ENCODE results near the gene DDX17. TPM values are rescaled to one million over a fixed set of nuclear protein-coding genes. Genes with fewer than 3 reads are reported as not detected.

The DDX17 gene
- total and polyA plus RNA-seq, 9 of the 15 experiments (the other 6 are each of a cell fraction or from before 2014, with no cell fraction given), result 17.6 to 421 (median 189) TPM

DNA sequence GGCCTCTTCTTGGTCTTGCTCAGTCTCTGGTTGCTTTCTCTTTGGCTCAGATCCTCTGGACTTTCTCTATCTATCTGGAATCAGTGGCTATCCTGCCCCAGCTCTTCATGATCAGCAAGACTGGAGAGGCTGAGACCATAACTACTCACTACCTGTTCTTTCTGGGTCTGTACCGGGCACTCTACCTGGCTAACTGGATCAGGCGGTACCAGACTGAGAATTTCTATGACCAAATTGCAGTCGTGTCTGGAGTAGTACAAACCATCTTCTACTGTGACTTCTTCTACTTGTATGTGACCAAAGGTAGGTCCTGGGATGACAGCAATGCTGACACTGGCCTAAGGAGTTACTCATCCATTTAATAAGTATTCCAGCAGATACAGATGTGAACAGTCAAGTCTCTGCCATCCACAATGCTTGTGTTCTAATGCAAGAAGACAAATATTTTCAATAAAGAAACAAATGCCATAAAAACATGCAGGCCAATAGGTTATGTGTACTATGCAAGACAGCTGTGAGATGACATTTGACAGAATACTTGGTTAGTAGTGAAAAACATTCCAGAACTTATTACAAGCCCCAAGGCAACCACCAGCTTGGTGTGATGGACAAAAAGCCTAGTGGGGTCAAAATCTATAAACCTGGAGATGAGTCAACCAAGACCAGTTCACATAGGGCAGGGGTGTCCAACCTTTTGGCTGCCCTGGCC lies 24.8 kb downstream of the DDX17 start:
- TF ChIP-seq POLR2G (IDR thresholded peaks at IDR 0.05; ENCODE audit: low read depth, low read length), result 0 out of 2 replicates have a peak, but pooled peaks have one; percentile 36
- no peak for TF ChIP-seq KLF10 (CRISPR knock-in tag; IDR thresholded peaks at IDR 0.05)
- no peak overlapping the region for H2AFZ ChIP-seq (ENCODE audit: low read depth, low read length)
- H3K79me2 ChIP-seq (ENCODE audit: control insufficient read depth, insufficient read depth, low read length), result no peaks in the 10 kb centered on the region
- peaks cover 60% of the 10 kb centered on the region for H3K36me3 ChIP-seq (ENCODE audit: control insufficient read depth, insufficient read depth, low read length)
- CTCF ChIA-PET (ENCODE audit: low intra/inter-chr PET ratio), result no interaction called here
- intact Hi-C loops (cut with micrococcal nuclease), result no loop called here
- no peak for DNase-seq (ENCODE audit: extremely low read depth in 1 of 4, low spot score in 3 of 4)
- POLR2A ChIA-PET, result interaction anchor here (0.6 to 2.1 kb wide), 7 partner anchors 9 to 89 kb away, joined by 3 to 13 read pairs (median 6); partner anchors contain the start of genes DMC1 and KDELR3
- H3K4me1 ChIP-seq (replicated peaks in 1 of 2; ENCODE audit: control insufficient read depth in 2 of 2, insufficient read depth in 2 of 2, low read length in 2 of 2), result no peaks in the 10 kb centered on the region
- peak; percentile 16 for ATAC-seq
- H3K4me2 ChIP-seq (ENCODE audit: insufficient read depth, low read length), result no peak overlapping the region
- in situ Hi-C loops (cut with MboI), result no loop called here
- no peaks in the 10 kb centered on the region for H4K20me1 ChIP-seq (replicated peaks; ENCODE audit: control insufficient read depth, insufficient read depth, low read length)
- no TSS peak for BruUV-seq (replicated peaks)
- H3K9ac ChIP-seq (ENCODE audit: insufficient read depth in 1 of 2, low read depth in 2 of 2, low read length in 2 of 2), result no peak overlapping the region
- no peak overlapping the region for H3K4me3 ChIP-seq
- no peak overlapping the region for H3K27ac ChIP-seq (ENCODE audit: extremely low read depth, low read depth, low read length)
- no peak for FAIRE-seq
- no peaks in the 10 kb centered on the region for H3K9me1 ChIP-seq (ENCODE audit: control insufficient read depth, insufficient read depth, low read length)
- no peaks in the 10 kb centered on the region for H3K27me3 ChIP-seq (ENCODE audit: control insufficient read depth in 2 of 2, insufficient read depth in 2 of 2, low read length in 2 of 2)
- no peaks in the 10 kb centered on the region for H3K9me3 ChIP-seq (replicated peaks; ENCODE audit: control insufficient read depth, insufficient read depth, low read depth, low read length)
- 86% methylated on average over 2 of the region's 3 CpGs for WGBS (ENCODE audit: insufficient coverage, low coverage, missing lambda C conversion rate)

DNA sequence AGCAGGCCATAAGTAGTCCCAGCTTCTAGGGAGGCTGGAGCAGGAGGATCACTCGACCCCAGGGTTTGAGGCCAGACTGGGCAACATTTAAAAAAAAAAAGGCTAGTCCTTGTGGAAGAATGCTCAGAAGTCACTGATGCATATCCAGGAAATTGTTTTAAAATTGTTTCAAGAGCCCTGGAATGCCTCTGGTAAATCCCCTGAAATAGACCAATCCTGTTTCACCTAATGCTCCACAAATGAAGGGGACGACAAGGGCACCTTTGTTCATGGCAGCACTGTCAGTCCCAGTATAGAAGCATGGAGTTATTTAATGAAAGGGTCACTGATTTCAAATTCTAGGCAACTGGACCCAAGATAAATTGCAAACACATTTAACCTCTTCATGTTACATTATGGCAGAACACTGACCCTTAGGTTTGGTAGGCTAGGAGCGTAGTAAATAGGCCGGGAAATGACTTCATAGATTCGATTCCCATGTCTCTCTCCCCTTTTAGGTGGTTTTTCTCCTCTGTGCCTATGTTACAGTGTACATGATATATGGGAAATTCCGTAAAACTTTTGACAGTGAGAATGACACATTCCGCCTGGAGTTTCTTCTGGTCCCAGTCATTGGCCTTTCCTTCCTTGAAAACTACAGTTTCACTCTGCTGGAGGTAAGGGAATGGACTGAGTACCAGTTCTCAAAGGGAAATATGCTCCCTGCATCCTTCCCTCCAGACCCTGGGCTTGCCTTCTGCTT lies 26.8 kb downstream of the DDX17 start:
- 80% methylated on average over 5 of the region's 7 CpGs for WGBS (ENCODE audit: insufficient coverage, low coverage, missing lambda C conversion rate)
- Histone ChIP-seq H3K27ac (ENCODE audit: extremely low read depth, low read depth, low read length) (no peak overlapping the region), H3K36me3 (ENCODE audit: control insufficient read depth, insufficient read depth, low read length) (peaks cover 41% of the 10 kb centered on the region), H3K4me3 (no peak overlapping the region), H3K27me3 (ENCODE audit: control insufficient read depth in 2 of 2, insufficient read depth in 2 of 2, low read length in 2 of 2) (no peaks in the 10 kb centered on the region), H3K9me3 (replicated peaks; ENCODE audit: control insufficient read depth, insufficient read depth, low read depth, low read length) (no peaks in the 10 kb centered on the region), H2AFZ (ENCODE audit: low read depth, low read length) (no peak overlapping the region), H3K9ac (ENCODE audit: insufficient read depth in 1 of 2, low read depth in 2 of 2, low read length in 2 of 2) (no peak overlapping the region), H3K9me1 (ENCODE audit: control insufficient read depth, insufficient read depth, low read length) (no peaks in the 10 kb centered on the region), H4K20me1 (replicated peaks; ENCODE audit: control insufficient read depth, insufficient read depth, low read length) (no peaks in the 10 kb centered on the region), H3K4me1 (replicated peaks in 1 of 2; ENCODE audit: control insufficient read depth in 2 of 2, insufficient read depth in 2 of 2, low read length in 2 of 2) (no peaks in the 10 kb centered on the region), H3K79me2 (ENCODE audit: control insufficient read depth, insufficient read depth, low read length) (no peaks in the 10 kb centered on the region), H3K4me2 (ENCODE audit: insufficient read depth, low read length) (no peak overlapping the region)
- BruUV-seq (replicated peaks), result no TSS peak
- FAIRE-seq, result no peak
- ChIA-PET POLR2A (interaction anchor here (0.6 to 1.9 kb wide), 4 partner anchors 9 to 42 kb away, joined by 3 to 11 read pairs (median 4); no protein-coding TSS in a partner anchor), CTCF (ENCODE audit: low intra/inter-chr PET ratio) (no interaction called here)
- intact Hi-C loops (cut with micrococcal nuclease), result no loop called here
- no peak for DNase-seq (ENCODE audit: extremely low read depth in 1 of 4, low spot score in 3 of 4)
- no peak for ATAC-seq
- in situ Hi-C loops (cut with MboI), result no loop called here
- TF ChIP-seq ZZZ3 (IDR thresholded peaks at IDR 0.05) (no peak), ARID1B (IDR thresholded peaks at IDR 0.05) (no peak), NFATC3 (IDR thresholded peaks at IDR 0.05) (no peak), NFIX (CRISPR knock-in tag; IDR thresholded peaks at IDR 0.05; ENCODE audit: low read depth) (no peak), TFAM (CRISPR knock-in tag; conservative IDR thresholded peaks at IDR 0.05) (no peak), NBN (IDR thresholded peaks at IDR 0.05; ENCODE audit: low read depth) (no peak), NONO (IDR thresholded peaks at IDR 0.05; ENCODE audit: low read depth in 2 of 2, low read length in 1 of 2) (no peak)
- TF ChIP-seq, protein P1, sequence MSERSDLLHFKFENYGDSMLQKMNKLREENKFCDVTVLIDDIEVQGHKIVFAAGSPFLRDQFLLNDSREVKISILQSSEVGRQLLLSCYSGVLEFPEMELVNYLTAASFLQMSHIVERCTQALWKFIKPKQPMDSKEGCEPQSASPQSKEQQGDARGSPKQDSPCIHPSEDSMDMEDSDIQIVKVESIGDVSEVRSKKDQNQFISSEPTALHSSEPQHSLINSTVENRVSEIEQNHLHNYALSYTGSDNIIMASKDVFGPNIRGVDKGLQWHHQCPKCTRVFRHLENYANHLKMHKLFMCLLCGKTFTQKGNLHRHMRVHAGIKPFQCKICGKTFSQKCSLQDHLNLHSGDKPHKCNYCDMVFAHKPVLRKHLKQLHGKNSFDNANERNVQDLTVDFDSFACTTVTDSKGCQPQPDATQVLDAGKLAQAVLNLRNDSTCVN (CRISPR knock-in tag; IDR thresholded peaks at IDR 0.05), result no peak
- TF ChIP-seq, protein P2, sequence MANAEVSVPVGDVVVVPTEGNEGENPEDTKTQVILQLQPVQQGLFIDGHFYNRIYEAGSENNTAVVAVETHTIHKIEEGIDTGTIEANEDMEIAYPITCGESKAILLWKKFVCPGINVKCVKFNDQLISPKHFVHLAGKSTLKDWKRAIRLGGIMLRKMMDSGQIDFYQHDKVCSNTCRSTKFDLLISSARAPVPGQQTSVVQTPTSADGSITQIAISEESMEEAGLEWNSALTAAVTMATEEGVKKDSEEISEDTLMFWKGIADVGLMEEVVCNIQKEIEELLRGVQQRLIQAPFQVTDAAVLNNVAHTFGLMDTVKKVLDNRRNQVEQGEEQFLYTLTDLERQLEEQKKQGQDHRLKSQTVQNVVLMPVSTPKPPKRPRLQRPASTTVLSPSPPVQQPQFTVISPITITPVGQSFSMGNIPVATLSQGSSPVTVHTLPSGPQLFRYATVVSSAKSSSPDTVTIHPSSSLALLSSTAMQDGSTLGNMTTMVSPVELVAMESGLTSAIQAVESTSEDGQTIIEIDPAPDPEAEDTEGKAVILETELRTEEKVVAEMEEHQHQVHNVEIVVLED (CRISPR knock-in tag; IDR thresholded peaks at IDR 0.05), result no peak
- TF ChIP-seq, protein P3, sequence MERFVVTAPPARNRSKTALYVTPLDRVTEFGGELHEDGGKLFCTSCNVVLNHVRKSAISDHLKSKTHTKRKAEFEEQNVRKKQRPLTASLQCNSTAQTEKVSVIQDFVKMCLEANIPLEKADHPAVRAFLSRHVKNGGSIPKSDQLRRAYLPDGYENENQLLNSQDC (CRISPR knock-in tag; IDR thresholded peaks at IDR 0.05), result no peak
